Ishikawa (cell line): Measurements from ENCODE around the gene VSX2.

Experiments
- CEBPB ChIP-seq: IDR thresholded peaks from 2 replicates; pipeline ENCODE4 v1.6.1; 2012
- CREB1 ChIP-seq: IDR thresholded peaks from 2 replicates; pipeline ENCODE4 v1.6.1; 2012; ENCODE audit warnings: low read depth
- EGR1 ChIP-seq: IDR thresholded peaks from 2 replicates; pipeline ENCODE4 v1.6.1; 2012
- EP300 ChIP-seq: IDR thresholded peaks from 2 replicates; pipeline ENCODE4 v1.6.1; 2012; ENCODE audit warnings: borderline replicate concordance
- FOXM1 ChIP-seq: IDR thresholded peaks from 2 replicates; pipeline ENCODE4 v1.6.1; 2012; ENCODE audit warnings: low read depth, borderline replicate concordance
- NFIC ChIP-seq: IDR thresholded peaks from 2 replicates; pipeline ENCODE4 v1.6.1; 2012
- RAD21 ChIP-seq: IDR thresholded peaks from 2 replicates; pipeline ENCODE4 v1.6.1; 2012; ENCODE audit warnings: low read depth
- TAF1 ChIP-seq: IDR thresholded peaks from 2 replicates; pipeline ENCODE4 v1.6.1; 2012; ENCODE audit warnings: low read depth, mild to moderate bottlenecking
- TCF12 ChIP-seq: IDR thresholded peaks from 2 replicates; pipeline ENCODE4 v1.6.1; 2012; ENCODE audit warnings: low read depth
- TEAD4 ChIP-seq: IDR thresholded peaks from 2 replicates; pipeline ENCODE4 v1.6.1; 2012
- YY1 ChIP-seq: IDR thresholded peaks from 2 replicates; pipeline ENCODE4 v1.6.1; 2012; ENCODE audit warnings: low read depth
- ZBTB7A ChIP-seq: IDR thresholded peaks from 2 replicates; pipeline ENCODE4 v1.6.1; 2012; ENCODE audit warnings: low read depth
- TF ChIP-seq, protein P1 (sequence below): IDR thresholded peaks from 2 replicates; pipeline ENCODE4 v1.6.1; 2012; ENCODE audit warnings: low read depth, mild to moderate bottlenecking
- TF ChIP-seq, protein P2 (sequence below): IDR thresholded peaks from 2 replicates; pipeline ENCODE4 v1.6.1; 2012
- TF ChIP-seq, protein P3 (sequence below): IDR thresholded peaks from 2 replicates; pipeline ENCODE4 v1.6.1; 2012

Gene VSX2

DNA sequence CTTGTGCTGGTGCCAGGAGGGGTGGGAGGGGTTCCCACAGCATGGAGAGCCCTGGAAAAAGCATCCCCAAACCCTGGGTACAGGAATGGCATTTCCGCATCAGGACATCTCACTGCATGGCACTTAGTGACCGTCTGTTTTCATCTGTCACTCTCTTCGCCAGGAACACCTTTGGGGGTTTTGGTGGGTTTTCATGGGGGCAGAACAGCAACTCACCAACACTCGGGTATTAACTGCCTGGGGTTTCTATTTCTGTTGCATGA is 3.5 kb downstream of the VSX2 start:
- TF ChIP-seq NFIC (no peak), TAF1 (no peak), EP300 (no peak), CEBPB (no peak), FOXM1 (no peak), TEAD4 (no peak), EGR1 (no peak), CREB1 (no peak), TCF12 (no peak), ZBTB7A (no peak), YY1 (no peak), RAD21 (no peak)
- TF ChIP-seq, protein P1, sequence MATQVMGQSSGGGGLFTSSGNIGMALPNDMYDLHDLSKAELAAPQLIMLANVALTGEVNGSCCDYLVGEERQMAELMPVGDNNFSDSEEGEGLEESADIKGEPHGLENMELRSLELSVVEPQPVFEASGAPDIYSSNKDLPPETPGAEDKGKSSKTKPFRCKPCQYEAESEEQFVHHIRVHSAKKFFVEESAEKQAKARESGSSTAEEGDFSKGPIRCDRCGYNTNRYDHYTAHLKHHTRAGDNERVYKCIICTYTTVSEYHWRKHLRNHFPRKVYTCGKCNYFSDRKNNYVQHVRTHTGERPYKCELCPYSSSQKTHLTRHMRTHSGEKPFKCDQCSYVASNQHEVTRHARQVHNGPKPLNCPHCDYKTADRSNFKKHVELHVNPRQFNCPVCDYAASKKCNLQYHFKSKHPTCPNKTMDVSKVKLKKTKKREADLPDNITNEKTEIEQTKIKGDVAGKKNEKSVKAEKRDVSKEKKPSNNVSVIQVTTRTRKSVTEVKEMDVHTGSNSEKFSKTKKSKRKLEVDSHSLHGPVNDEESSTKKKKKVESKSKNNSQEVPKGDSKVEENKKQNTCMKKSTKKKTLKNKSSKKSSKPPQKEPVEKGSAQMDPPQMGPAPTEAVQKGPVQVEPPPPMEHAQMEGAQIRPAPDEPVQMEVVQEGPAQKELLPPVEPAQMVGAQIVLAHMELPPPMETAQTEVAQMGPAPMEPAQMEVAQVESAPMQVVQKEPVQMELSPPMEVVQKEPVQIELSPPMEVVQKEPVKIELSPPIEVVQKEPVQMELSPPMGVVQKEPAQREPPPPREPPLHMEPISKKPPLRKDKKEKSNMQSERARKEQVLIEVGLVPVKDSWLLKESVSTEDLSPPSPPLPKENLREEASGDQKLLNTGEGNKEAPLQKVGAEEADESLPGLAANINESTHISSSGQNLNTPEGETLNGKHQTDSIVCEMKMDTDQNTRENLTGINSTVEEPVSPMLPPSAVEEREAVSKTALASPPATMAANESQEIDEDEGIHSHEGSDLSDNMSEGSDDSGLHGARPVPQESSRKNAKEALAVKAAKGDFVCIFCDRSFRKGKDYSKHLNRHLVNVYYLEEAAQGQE, result no peak

DNA sequence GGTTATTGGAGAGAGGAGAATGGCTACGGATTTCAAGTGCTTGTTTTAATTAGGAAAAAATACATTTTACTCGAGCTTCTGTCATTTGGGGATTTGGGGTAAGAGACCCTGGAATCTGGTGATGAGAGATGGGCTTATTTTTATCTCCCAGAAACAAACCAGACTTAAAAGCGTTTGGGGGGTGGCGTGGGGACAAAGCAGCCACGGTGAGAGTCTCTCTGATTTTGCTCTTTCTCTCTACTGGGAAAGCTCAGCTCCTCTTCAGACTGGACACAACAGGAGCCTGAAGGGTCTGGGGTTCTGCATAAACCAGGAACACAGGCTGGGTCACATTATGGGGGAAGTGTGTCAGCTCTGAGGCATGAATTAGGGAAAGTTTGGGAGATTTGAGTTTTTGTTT is 3.8 kb downstream of the VSX2 start:
- TF ChIP-seq EGR1 (no peak), FOXM1 (no peak), NFIC (no peak), CREB1 (no peak), RAD21 (no peak), TEAD4 (no peak)
- TF ChIP-seq, protein P1, result no peak

DNA sequence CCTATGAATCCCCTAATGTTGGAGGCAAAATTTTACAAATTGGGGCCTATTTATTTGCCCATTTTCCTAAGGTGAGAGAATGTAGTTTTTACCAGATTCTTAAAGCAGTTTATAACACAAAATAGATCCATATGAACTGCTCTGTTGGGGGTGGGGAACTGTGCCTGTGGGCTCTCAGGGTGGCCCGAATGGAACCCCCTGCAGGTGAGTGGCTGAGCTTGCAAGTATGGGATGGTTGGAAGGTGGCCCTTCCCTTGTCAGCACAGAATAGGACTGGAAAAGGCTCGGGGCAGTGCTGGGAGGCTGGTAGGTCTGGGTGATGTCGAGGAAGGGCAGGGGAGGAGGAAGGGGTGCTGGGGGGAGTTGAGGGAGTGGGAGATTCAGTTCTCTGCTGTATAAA is 4.9 kb downstream of the VSX2 start:
- TF ChIP-seq CEBPB (no peak), FOXM1 (no peak), ZBTB7A (no peak), EP300 (no peak), TAF1 (no peak), YY1 (no peak), TCF12 (no peak), EGR1 (no peak), RAD21 (no peak), CREB1 (no peak), TEAD4 (no peak)
- TF ChIP-seq, protein P1, result no peak
- TF ChIP-seq, protein P2, sequence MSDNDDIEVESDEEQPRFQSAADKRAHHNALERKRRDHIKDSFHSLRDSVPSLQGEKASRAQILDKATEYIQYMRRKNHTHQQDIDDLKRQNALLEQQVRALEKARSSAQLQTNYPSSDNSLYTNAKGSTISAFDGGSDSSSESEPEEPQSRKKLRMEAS, result no peak
- TF ChIP-seq, protein P3, sequence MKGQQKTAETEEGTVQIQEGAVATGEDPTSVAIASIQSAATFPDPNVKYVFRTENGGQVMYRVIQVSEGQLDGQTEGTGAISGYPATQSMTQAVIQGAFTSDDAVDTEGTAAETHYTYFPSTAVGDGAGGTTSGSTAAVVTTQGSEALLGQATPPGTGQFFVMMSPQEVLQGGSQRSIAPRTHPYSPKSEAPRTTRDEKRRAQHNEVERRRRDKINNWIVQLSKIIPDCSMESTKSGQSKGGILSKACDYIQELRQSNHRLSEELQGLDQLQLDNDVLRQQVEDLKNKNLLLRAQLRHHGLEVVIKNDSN, result no peak

DNA sequence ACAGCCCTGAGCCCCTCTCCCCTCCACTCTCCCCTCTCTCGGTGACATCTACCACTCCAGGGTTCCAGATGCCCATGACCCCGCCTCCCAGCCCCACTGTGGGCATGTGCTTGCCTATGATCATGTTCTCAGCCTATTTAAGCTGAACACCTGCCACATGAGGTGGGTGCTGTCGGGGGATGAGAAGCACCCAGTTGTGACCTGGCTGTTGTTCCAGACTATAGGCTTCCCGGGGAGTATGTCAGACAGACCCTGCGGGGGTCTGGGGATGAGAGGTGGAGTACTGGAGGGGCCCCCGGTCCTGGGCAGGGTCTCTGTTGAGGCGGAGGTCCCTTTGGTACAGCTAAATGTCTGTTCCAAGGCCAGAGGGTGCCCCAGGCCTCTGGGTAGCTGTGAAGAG is 6.0 kb downstream of the VSX2 start:
- TF ChIP-seq, protein P3, result no peak
- TF ChIP-seq ZBTB7A, result no peak
- TF ChIP-seq TCF12, result no peak
- TF ChIP-seq CREB1, result no peak
- TF ChIP-seq, protein P1, result no peak
- TF ChIP-seq, protein P2, result no peak
- no peak for TF ChIP-seq YY1
- no peak for TF ChIP-seq EP300
- TF ChIP-seq TEAD4, result no peak
- no peak for TF ChIP-seq NFIC
- TF ChIP-seq TAF1, result no peak
- TF ChIP-seq CEBPB, result no peak
- no peak for TF ChIP-seq RAD21
- no peak for TF ChIP-seq FOXM1
- TF ChIP-seq EGR1, result no peak
